ENCODE data around the gene RFC4. TPM values are rescaled to one million over a fixed set of nuclear protein-coding genes. Genes with fewer than 3 reads are reported as not detected.

Gene RFC4
- total RNA-seq, 4 donors from 2014 or later: 7.2 to 226 (median 10.5) TPM; not detected in 1

- H3K4me3 ChIP-seq: peak overlapping the region in 3 of 4 donors; percentile 77 to 87 (median 82)
- 11 to 47% methylated on average over 3 to 7 of the region's 7 CpGs for WGBS, 2 donors (ENCODE audit: low coverage in 1 of 2)
- peaks cover 14 to 48% (median 30%) of the 10 kb centered on the region in 4 donors for H3K4me1 ChIP-seq
- in situ Hi-C loops (cut with MboI; ENCODE audit: low pct_ligation_motif_present in 1 of 4, low pct_unique_long_range_greater_than_20kb in 1 of 4, low sequenced_read_pairs in 3 of 4): loop anchor here in 1 of 4 donors (10.0 to 25.0 kb wide), 2 partner anchors 673 to 861 kb away; partner anchors contain the start of gene ETV5
- TF ChIP-seq POLR2AphosphoS5 (IDR thresholded peaks at IDR 0.05) (no peak), EP300 (IDR thresholded peaks at IDR 0.05; ENCODE audit: low read depth) (no peak), CTCF (IDR thresholded peaks at IDR 0.05) (no peak), POLR2A (IDR thresholded peaks at IDR 0.05) (no peak)
- H3K36me3 ChIP-seq: peaks cover 0 to 48% (median 22%) of the 10 kb centered on the region in 4 donors
- H3K9me3 ChIP-seq: no peaks in the 10 kb centered on the region
- peak overlapping the region; percentile 95 to 99 (median 99) for H3K27ac ChIP-seq
- intact Hi-C loops (cut with DNase I; ENCODE audit: low total_unique reads): no loop called here
- H3K27me3 ChIP-seq: no peaks in the 10 kb centered on the region
- DNase-seq: no peak
Measured at GRCh38 chr3:186785495-186786018, 20.7 kb downstream of the RFC4 start.

GRCh38 chr3:186784820-186785494 lies 21.3 kb downstream of the RFC4 start:
- WGBS, 2 donors (ENCODE audit: low coverage in 1 of 2): 0 to 11% methylated on average over 4 to 7 of the region's 7 CpGs

GRCh38 chr3:186783731-186784515 lies 22.4 kb downstream of the RFC4 start:
- intact Hi-C loops (cut with DNase I; ENCODE audit: low total_unique reads) (no loop called here), in situ Hi-C loops (cut with MboI; ENCODE audit: low pct_ligation_motif_present in 1 of 4, low pct_unique_long_range_greater_than_20kb in 1 of 4, low sequenced_read_pairs in 3 of 4) (loop anchor here in 1 of 4 donors (10.0 to 25.0 kb wide), 2 partner anchors 672 to 859 kb away; partner anchors contain the start of gene ETV5)
- Histone ChIP-seq H3K9me3 (no peaks in the 10 kb centered on the region), H3K36me3 (peaks cover 0 to 41% (median 19%) of the 10 kb centered on the region in 4 donors), H3K4me3 (peak overlapping the region; percentile 57 to 87 (median 80)), H3K27ac (peak overlapping the region; percentile 95 to 99 (median 99)), H3K4me1 (peaks cover 14 to 48% (median 30%) of the 10 kb centered on the region in 4 donors), H3K27me3 (no peaks in the 10 kb centered on the region)
- 0 to 1% methylated on average over 18 to 55 of the region's 56 CpGs for WGBS, 2 donors (ENCODE audit: low coverage in 1 of 2)
- peak; percentile 89 for DNase-seq
- no peak for TF ChIP-seq CTCF (IDR thresholded peaks at IDR 0.05)
- peak; percentile 64 for TF ChIP-seq POLR2A (IDR thresholded peaks at IDR 0.05)
- no peak for TF ChIP-seq EP300 (IDR thresholded peaks at IDR 0.05; ENCODE audit: low read depth)
- peak; percentile 88 to 95 (median 91) for TF ChIP-seq POLR2AphosphoS5 (IDR thresholded peaks at IDR 0.05)

More at GRCh38 chr3:186784820-186785494, 21.3 kb downstream of the RFC4 start:
- DNase-seq: no peak
- H3K36me3 ChIP-seq: peaks cover 0 to 48% (median 22%) of the 10 kb centered on the region in 4 donors
- H3K9me3 ChIP-seq: no peaks in the 10 kb centered on the region
- in situ Hi-C loops (cut with MboI; ENCODE audit: low pct_ligation_motif_present in 1 of 4, low pct_unique_long_range_greater_than_20kb in 1 of 4, low sequenced_read_pairs in 3 of 4) (loop anchor here in 1 of 4 donors (10.0 to 25.0 kb wide), 2 partner anchors 673 to 860 kb away; partner anchors contain the start of gene ETV5), intact Hi-C loops (cut with DNase I; ENCODE audit: low total_unique reads) (no loop called here)
- peaks cover 14 to 48% (median 30%) of the 10 kb centered on the region in 4 donors for H3K4me1 ChIP-seq
- peak overlapping the region; percentile 57 to 87 (median 80) for H3K4me3 ChIP-seq
- TF ChIP-seq POLR2A (IDR thresholded peaks at IDR 0.05) (no peak), POLR2AphosphoS5 (IDR thresholded peaks at IDR 0.05) (peak in 1 of 3 donors; percentile 4), CTCF (IDR thresholded peaks at IDR 0.05) (no peak), EP300 (IDR thresholded peaks at IDR 0.05; ENCODE audit: low read depth) (no peak)
- no peaks in the 10 kb centered on the region for H3K27me3 ChIP-seq
- H3K27ac ChIP-seq: peak overlapping the region; percentile 95 to 99 (median 99)

Data from transverse colon (tissue), 4 donors.